ENCODE results near the gene NPAS3. TPM values are rescaled to one million over a fixed set of nuclear protein-coding genes. Genes with fewer than 3 reads are reported as not detected.

The NPAS3 gene
- total RNA-seq, 1 experiment from 2014 or later, result not detected

- ChIA-PET POLR2A (ENCODE audit: unreplicated experiment) (no interaction called here), CTCF (no interaction called here)
- Histone ChIP-seq H2AFZ (no peak overlapping the region), H3K9me3 (ENCODE audit: insufficient read depth, low read depth) (no peaks in the 10 kb centered on the region), H3K79me2 (ENCODE audit: low read depth) (no peaks in the 10 kb centered on the region), H3K27me3 (ENCODE audit: insufficient read depth, low read depth) (no peaks in the 10 kb centered on the region), H3K4me3 (no peak overlapping the region), H3K27ac (no peak overlapping the region), H3K36me3 (ENCODE audit: low read depth) (no peaks in the 10 kb centered on the region), H3F3A (ENCODE audit: insufficient read depth, low read depth) (no peaks in the 10 kb centered on the region), H3K9me2 (ENCODE audit: insufficient read depth) (no peaks in the 10 kb centered on the region), H4K20me1 (ENCODE audit: insufficient read depth) (no peaks in the 10 kb centered on the region), H3K4me1 (replicated peaks; ENCODE audit: insufficient read depth) (no peaks in the 10 kb centered on the region), H3K4me2 (no peak overlapping the region)
- intact Hi-C loops (cut with micrococcal nuclease; ENCODE audit: unreplicated experiment), result no loop called here
- BruUV-seq (replicated peaks), result no TSS peak
- TF ChIP-seq CTCF (conservative IDR thresholded peaks at IDR 0.05), result no peak
- no peak for TF ChIP-seq EZH2 (IDR thresholded peaks at IDR 0.05; ENCODE audit: low read depth)
- no peak for DNase-seq
Observed at GRCh38 chr14:33103966-33104365, 165.3 kb downstream of the NPAS3 start.

- H4K20me1 ChIP-seq (ENCODE audit: insufficient read depth), result no peaks in the 10 kb centered on the region
- BruUV-seq (replicated peaks), result no TSS peak
Observed at GRCh38 chr14:33110737-33111443, 172.2 kb downstream of the NPAS3 start.

GRCh38 chr14:33114331-33114730, 175.7 kb downstream of the NPAS3 start:
- Histone ChIP-seq H3K9me3 (ENCODE audit: insufficient read depth, low read depth) (no peaks in the 10 kb centered on the region), H4K20me1 (ENCODE audit: insufficient read depth) (no peaks in the 10 kb centered on the region), H3K27me3 (ENCODE audit: insufficient read depth, low read depth) (no peaks in the 10 kb centered on the region), H3K36me3 (ENCODE audit: low read depth) (no peaks in the 10 kb centered on the region), H3K4me3 (no peak overlapping the region), H2AFZ (no peak overlapping the region), H3K4me1 (replicated peaks; ENCODE audit: insufficient read depth) (no peaks in the 10 kb centered on the region), H3F3A (ENCODE audit: insufficient read depth, low read depth) (no peaks in the 10 kb centered on the region), H3K27ac (no peak overlapping the region), H3K4me2 (no peak overlapping the region), H3K9me2 (ENCODE audit: insufficient read depth) (no peaks in the 10 kb centered on the region), H3K79me2 (ENCODE audit: low read depth) (no peaks in the 10 kb centered on the region)
- BruUV-seq (replicated peaks), result no TSS peak
- no peak for TF ChIP-seq EZH2 (IDR thresholded peaks at IDR 0.05; ENCODE audit: low read depth)
- no peak for TF ChIP-seq CTCF (conservative IDR thresholded peaks at IDR 0.05)
- POLR2A ChIA-PET (ENCODE audit: unreplicated experiment), result no interaction called here
- no peak for DNase-seq
- CTCF ChIA-PET, result no interaction called here
- intact Hi-C loops (cut with micrococcal nuclease; ENCODE audit: unreplicated experiment), result no loop called here

More at GRCh38 chr14:33110737-33111443, 172.2 kb downstream of the NPAS3 start:
- Histone ChIP-seq H3F3A (ENCODE audit: insufficient read depth, low read depth) (no peaks in the 10 kb centered on the region), H3K36me3 (ENCODE audit: low read depth) (no peaks in the 10 kb centered on the region), H3K27me3 (ENCODE audit: insufficient read depth, low read depth) (no peaks in the 10 kb centered on the region), H3K4me2 (no peak overlapping the region), H3K4me3 (no peak overlapping the region), H3K79me2 (ENCODE audit: low read depth) (no peaks in the 10 kb centered on the region), H3K27ac (no peak overlapping the region), H3K9me2 (ENCODE audit: insufficient read depth) (no peaks in the 10 kb centered on the region), H3K4me1 (replicated peaks; ENCODE audit: insufficient read depth) (no peaks in the 10 kb centered on the region), H2AFZ (no peak overlapping the region), H3K9me3 (ENCODE audit: insufficient read depth, low read depth) (no peaks in the 10 kb centered on the region)
- intact Hi-C loops (cut with micrococcal nuclease; ENCODE audit: unreplicated experiment), result no loop called here
- DNase-seq, result no peak
- CTCF ChIA-PET, result no interaction called here
- no peak for TF ChIP-seq CTCF (conservative IDR thresholded peaks at IDR 0.05)
- TF ChIP-seq EZH2 (IDR thresholded peaks at IDR 0.05; ENCODE audit: low read depth), result no peak
- POLR2A ChIA-PET (ENCODE audit: unreplicated experiment), result no interaction called here
